NB4 (cell line): Measurements from ENCODE around the gene GYS2.
A peak's percentile ranks its signal among the peaks of the same experiment; 100 is the strongest.

Experiments
- DNase-seq: peaks from one replicate; pipeline ENCODE4 v3.0.0; 2010; ENCODE audit warnings: low read depth
- H3K4me3 ChIP-seq: one replicate; pipeline ENCODE4 v1.5.1; 2011; ENCODE audit warnings: mild to moderate bottlenecking, low read depth, low read length, moderate library complexity
- CTCF ChIP-seq: IDR thresholded peaks from one replicate; pipeline ENCODE4 v1.5.1; 2012; ENCODE audit warnings: low read depth, low read length
- MAX ChIP-seq: IDR thresholded peaks from 2 replicates; pipeline ENCODE4 v1.6.1; 2011; ENCODE audit warnings: low read depth, low read length
- MYC ChIP-seq: IDR thresholded peaks from 2 replicates; pipeline ENCODE4 v1.6.1; 2011; ENCODE audit warnings: low read depth, low read length
- POLR2A ChIP-seq: IDR thresholded peaks from 2 replicates; pipeline ENCODE4 v1.6.1; 2011; ENCODE audit warnings: mild to moderate bottlenecking; ENCODE audit not compliant: insufficient read length; ENCODE audit errors: extremely low read depth

GYS2 gene

GRCh38 chr12:21631367-21631766, 26.7 kb upstream of the GYS2 start:
- DNase-seq: peak; percentile 60
- TF ChIP-seq MYC (no peak), MAX (peak; percentile 57)
- no peak overlapping the region for H3K4me3 ChIP-seq

- no peak for TF ChIP-seq CTCF
- no peak for TF ChIP-seq MYC
- TF ChIP-seq POLR2A: no peak
- no peak for TF ChIP-seq MAX
- H3K4me3 ChIP-seq: no peak overlapping the region
- no peak for DNase-seq
Observed at GRCh38 chr12:21627924-21628323, 23.3 kb upstream of the GYS2 start.

GRCh38 chr12:21618566-21618965, 13.9 kb upstream of the GYS2 start:
- H3K4me3 ChIP-seq: no peak overlapping the region
- no peak for DNase-seq
- TF ChIP-seq MYC (no peak), MAX (no peak), POLR2A (no peak), CTCF (no peak)

GRCh38 chr12:21617030-21617429, 12.4 kb upstream of the GYS2 start:
- no peak for DNase-seq
- no peak for TF ChIP-seq MAX
- no peak for TF ChIP-seq CTCF
- TF ChIP-seq MYC: no peak
- TF ChIP-seq POLR2A: no peak
- H3K4me3 ChIP-seq: no peak overlapping the region

GRCh38 chr12:21615431-21615830, 10.8 kb upstream of the GYS2 start:
- peak; percentile 85 for DNase-seq
- no peak overlapping the region for H3K4me3 ChIP-seq
- TF ChIP-seq MYC: peak; percentile 72; the same call in 1 of the 2 replicates
- no peak for TF ChIP-seq POLR2A
- TF ChIP-seq CTCF: no peak
- peak; percentile 70 for TF ChIP-seq MAX

GRCh38 chr12:21614506-21614905, 9.9 kb upstream of the GYS2 start:
- no peak overlapping the region for H3K4me3 ChIP-seq
- DNase-seq: peak; percentile 52
- TF ChIP-seq CTCF: no peak
- no peak for TF ChIP-seq POLR2A
- TF ChIP-seq MYC: no peak
- TF ChIP-seq MAX: no peak

GRCh38 chr12:21613931-21614330, 9.3 kb upstream of the GYS2 start:
- no peak for TF ChIP-seq CTCF
- TF ChIP-seq POLR2A: no peak
- TF ChIP-seq MYC: no peak
- TF ChIP-seq MAX: no peak
- peak; percentile 34 for DNase-seq
- no peak overlapping the region for H3K4me3 ChIP-seq
